MM.1S (cell line): Measurements from ENCODE around the gene ZBTB46.

ENCODE experiments used
- DNase-seq: peaks from one replicate; pipeline ENCODE4 v3.0.0-alpha.2; 2015
- H2AFZ ChIP-seq: fragments of 300-600 bp; sonication (generic); 2 replicates; pipeline ENCODE4 v1.6.0; 2016; ENCODE audit warnings: antibody characterized with exemption, low read length
- H3F3A ChIP-seq: fragments of 300-600 bp; sonication (generic); 2 replicates; pipeline ENCODE4 v1.6.1; 2016; ENCODE audit warnings: mild to moderate bottlenecking, antibody characterized with exemption, low read length, moderate library complexity, mixed read lengths; ENCODE audit not compliant: insufficient read depth
- H3K27ac ChIP-seq: fragments of 300-600 bp; sonication (generic); 2 replicates; pipeline ENCODE4 v1.5.1; 2016; ENCODE audit warnings: mild to moderate bottlenecking, low read length
- H3K27me3 ChIP-seq: fragments of 300-600 bp; sonication (generic); replicated peaks from 2 replicates; pipeline ENCODE4 v1.6.0; 2016; ENCODE audit warnings: low read length; ENCODE audit not compliant: insufficient read depth
- H3K36me3 ChIP-seq: fragments of 300-600 bp; sonication (generic); replicated peaks from 2 replicates; pipeline ENCODE4 v1.6.1; 2016; ENCODE audit warnings: mild to moderate bottlenecking, low read length, mixed read lengths; ENCODE audit not compliant: insufficient read depth
- H3K4me1 ChIP-seq: fragments of 300-600 bp; sonication (generic); 2 replicates; pipeline ENCODE4 v1.6.1; 2016; ENCODE audit warnings: low read length, mixed read lengths
- H3K4me2 ChIP-seq: fragments of 300-600 bp; sonication (generic); 2 replicates; pipeline ENCODE4 v1.6.0; 2016; ENCODE audit warnings: low read depth, low read length
- H3K4me3 ChIP-seq: fragments of 300-600 bp; sonication (generic); 2 replicates; pipeline ENCODE4 v1.5.1; 2016; ENCODE audit warnings: low read length, mixed read lengths
- H3K79me2 ChIP-seq: fragments of 300-600 bp; sonication (generic); 2 replicates; pipeline ENCODE4 v1.6.1; 2016; ENCODE audit warnings: mixed run types, low read length, mixed read lengths
- H3K9ac ChIP-seq: fragments of 300-600 bp; sonication (generic); 2 replicates; pipeline ENCODE4 v1.6.1; 2016; ENCODE audit warnings: low read length, mixed read lengths
- H3K9me2 ChIP-seq: fragments of 300-600 bp; sonication (generic); replicated peaks from 2 replicates; pipeline ENCODE4 v1.6.1; 2016; ENCODE audit warnings: mild to moderate bottlenecking, low read length, mixed read lengths; ENCODE audit not compliant: insufficient read depth
- H3K9me3 ChIP-seq: fragments of 300-600 bp; sonication (generic); replicated peaks from 2 replicates; pipeline ENCODE4 v1.6.1; 2016; ENCODE audit warnings: mild to moderate bottlenecking, low read length, mixed read lengths; ENCODE audit not compliant: insufficient read depth
- H4K20me1 ChIP-seq: fragments of 300-600 bp; sonication (generic); 2 replicates; pipeline ENCODE4 v1.6.1; 2016; ENCODE audit warnings: mild to moderate bottlenecking, low read length, moderate library complexity, mixed read lengths; ENCODE audit not compliant: insufficient read depth
- CTCF ChIP-seq: fragments of 300-600 bp; sonication (generic); IDR thresholded peaks from 2 replicates; pipeline ENCODE4 v1.5.1; 2016; ENCODE audit warnings: antibody characterized with exemption, low read length, mixed read lengths
- EZH2 ChIP-seq: fragments of 300-600 bp; sonication (generic); optimal IDR thresholded peaks from 2 replicates; pipeline ENCODE3; 2017; ENCODE audit warnings: low read depth, mild to moderate bottlenecking, antibody characterized with exemption, low read length, mixed read lengths
- EZH2phosphoT487 ChIP-seq: fragments of 300-600 bp; sonication (generic); IDR thresholded peaks from 2 replicates; pipeline ENCODE4 v1.6.1; 2018; ENCODE audit warnings: antibody characterized with exemption, low read length

The ZBTB46 gene

GRCh38 chr20:63811491-63811875 is 19.6 kb downstream of the ZBTB46 start:
- Histone ChIP-seq H3K9me2 (no peaks in the 10 kb centered on the region), H3K36me3 (no peaks in the 10 kb centered on the region), H4K20me1 (no peaks in the 10 kb centered on the region), H3K4me3 (no peak overlapping the region), H3F3A (peaks cover 3% of the 10 kb centered on the region; the same call in 1 of the 2 replicates), H3K9ac (no peak overlapping the region), H3K27ac (no peak overlapping the region), H3K9me3 (no peaks in the 10 kb centered on the region), H3K79me2 (no peaks in the 10 kb centered on the region), H3K27me3 (peaks cover 37% of the 10 kb centered on the region), H3K4me1 (no peaks in the 10 kb centered on the region), H2AFZ (no peak overlapping the region), H3K4me2 (no peak overlapping the region)
- TF ChIP-seq EZH2 (no peak), CTCF (no peak), EZH2phosphoT487 (no peak)
- no peak for DNase-seq

- Histone ChIP-seq H3K27me3 (peaks cover 42% of the 10 kb centered on the region), H3K9ac (no peak overlapping the region), H3K4me3 (no peak overlapping the region), H3K27ac (no peak overlapping the region), H3K9me2 (no peaks in the 10 kb centered on the region), H4K20me1 (no peaks in the 10 kb centered on the region), H3K9me3 (no peaks in the 10 kb centered on the region), H3K4me1 (no peaks in the 10 kb centered on the region), H3F3A (peaks cover 3% of the 10 kb centered on the region; the same call in 1 of the 2 replicates), H3K4me2 (no peak overlapping the region), H3K79me2 (no peaks in the 10 kb centered on the region), H2AFZ (no peak overlapping the region), H3K36me3 (no peaks in the 10 kb centered on the region)
- no peak for TF ChIP-seq CTCF
- no peak for TF ChIP-seq EZH2phosphoT487
- TF ChIP-seq EZH2 = no peak
- no peak for DNase-seq
Measured at GRCh38 chr20:63810730-63811490, 20.2 kb downstream of the ZBTB46 start.

- no peak overlapping the region for H3K9ac ChIP-seq
- no peaks in the 10 kb centered on the region for H3K9me3 ChIP-seq
- peaks cover 3% of the 10 kb centered on the region; the same call in 1 of the 2 replicates for H3F3A ChIP-seq
- TF ChIP-seq EZH2 (no peak), EZH2phosphoT487 (no peak), CTCF (no peak)
- no peaks in the 10 kb centered on the region for H3K36me3 ChIP-seq
- no peaks in the 10 kb centered on the region for H4K20me1 ChIP-seq
- no peak overlapping the region for H3K27ac ChIP-seq
- H2AFZ ChIP-seq = no peak overlapping the region
- H3K27me3 ChIP-seq = peaks cover 42% of the 10 kb centered on the region
- no peaks in the 10 kb centered on the region for H3K79me2 ChIP-seq
- H3K4me1 ChIP-seq = 0 out of 2 replicates have a peak, but pooled peaks cover 6% of the 10 kb centered on the region
- no peaks in the 10 kb centered on the region for H3K9me2 ChIP-seq
- no peak overlapping the region for H3K4me2 ChIP-seq
- H3K4me3 ChIP-seq = no peak overlapping the region
- no peak for DNase-seq
Measured at GRCh38 chr20:63809856-63810255, 21.2 kb downstream of the ZBTB46 start.
